Adipocyte (in vitro differentiated cells): ENCODE measurements around the gene ARL6IP1.

Experiments
- DNase-seq: peaks from one replicate; pipeline ENCODE4 v3.0.0-alpha.2; 2015; ENCODE audit warnings: low read depth
- H3K27me3 ChIP-seq: replicated peaks from 2 replicates; pipeline ENCODE4 v1.7.0; 2013; ENCODE audit warnings: mild to moderate bottlenecking, low read length, moderate library complexity; ENCODE audit not compliant: control insufficient read depth, insufficient read depth
- H3K36me3 ChIP-seq: 2 replicates; pipeline ENCODE4 v1.7.0; 2013; ENCODE audit warnings: low read length, mild to moderate bottlenecking, moderate library complexity; ENCODE audit not compliant: control insufficient read depth, insufficient read depth, severe bottlenecking
- H3K4me1 ChIP-seq: 2 replicates; pipeline ENCODE4 v1.7.0; 2013; ENCODE audit warnings: mild to moderate bottlenecking, low read length, moderate library complexity; ENCODE audit not compliant: control insufficient read depth, insufficient read depth
- H3K4me3 ChIP-seq: 2 replicates; pipeline ENCODE4 v1.7.0; 2013; ENCODE audit warnings: mild to moderate bottlenecking, low read length, moderate library complexity
- H3K9ac ChIP-seq: 2 replicates; pipeline ENCODE4 v1.7.0; 2013; ENCODE audit warnings: mild to moderate bottlenecking, low read length, moderate library complexity
- H3K9me3 ChIP-seq: 2 replicates; pipeline ENCODE4 v1.7.0; 2013; ENCODE audit warnings: mild to moderate bottlenecking, low read length, moderate library complexity; ENCODE audit not compliant: control insufficient read depth

ARL6IP1 gene

DNA sequence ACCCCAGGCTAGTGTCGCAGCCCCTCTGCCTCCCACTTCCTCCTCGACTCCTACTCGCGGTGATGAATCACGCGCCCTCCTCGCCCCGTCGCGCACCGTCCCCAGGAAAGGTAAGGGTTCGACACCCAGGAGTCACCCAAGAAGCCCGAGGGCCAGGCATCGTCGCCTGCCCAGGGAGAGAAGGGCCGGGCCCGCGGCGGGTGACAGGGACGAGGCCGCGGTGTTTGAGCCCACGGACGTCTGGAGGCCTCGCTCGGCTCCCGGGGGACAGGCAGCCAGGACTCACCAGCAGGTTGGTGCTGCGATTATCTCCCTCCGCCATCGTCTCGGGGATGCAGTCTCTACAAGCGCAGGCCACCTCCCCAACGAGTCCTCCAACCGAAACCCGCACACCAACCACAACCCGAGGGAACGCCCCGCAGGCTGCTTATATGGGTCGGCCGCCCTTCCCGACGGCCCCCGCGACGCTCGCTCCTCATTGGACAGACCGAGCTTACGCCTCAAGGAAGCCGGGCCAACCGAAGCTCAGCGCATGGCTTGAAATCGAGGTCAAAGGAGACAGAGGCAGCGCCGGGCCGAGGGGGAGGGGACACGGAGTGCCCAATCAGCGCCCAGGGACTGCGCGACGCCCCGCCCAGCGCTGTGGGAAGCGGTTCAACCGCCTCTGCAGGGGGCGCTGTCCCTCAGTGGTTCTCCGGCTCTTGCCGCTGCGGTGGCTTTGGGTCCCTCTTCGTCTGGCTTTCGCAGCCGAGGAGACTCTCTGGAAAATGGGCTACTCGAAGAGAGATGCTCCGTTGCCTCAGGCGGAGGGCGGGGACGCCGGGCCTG is at the start of gene ARL6IP1:
TSS of gene ARL6IP1 (minus strand) at position 405 of the 828 bp plus-strand sequence. CDS start at position 322, 83 bp downstream.
- no peaks in the 10 kb centered on the region for H3K9me3 ChIP-seq
- H3K4me1 ChIP-seq, result peaks cover 58% of the 10 kb centered on the region
- H3K9ac ChIP-seq, result peak within 1 kb of the TSS; percentile 94
- H3K36me3 ChIP-seq, result peaks cover 21% of the 10 kb centered on the region
- H3K27me3 ChIP-seq, result no peaks in the 10 kb centered on the region
- peak; percentile 100 for DNase-seq
- H3K4me3 ChIP-seq, result peak within 1 kb of the TSS; percentile 93

- no peak overlapping the region for H3K4me3 ChIP-seq
- H3K4me1 ChIP-seq, result no peaks in the 10 kb centered on the region
- H3K27me3 ChIP-seq, result no peaks in the 10 kb centered on the region
- peaks cover 85% of the 10 kb centered on the region for H3K36me3 ChIP-seq
- H3K9ac ChIP-seq, result no peak overlapping the region
- H3K9me3 ChIP-seq, result no peaks in the 10 kb centered on the region
- DNase-seq, result no peak
These were observed 45.1 kb upstream of the ARL6IP1 start for GRCh38 chr16:18846416-18846815.

DNA sequence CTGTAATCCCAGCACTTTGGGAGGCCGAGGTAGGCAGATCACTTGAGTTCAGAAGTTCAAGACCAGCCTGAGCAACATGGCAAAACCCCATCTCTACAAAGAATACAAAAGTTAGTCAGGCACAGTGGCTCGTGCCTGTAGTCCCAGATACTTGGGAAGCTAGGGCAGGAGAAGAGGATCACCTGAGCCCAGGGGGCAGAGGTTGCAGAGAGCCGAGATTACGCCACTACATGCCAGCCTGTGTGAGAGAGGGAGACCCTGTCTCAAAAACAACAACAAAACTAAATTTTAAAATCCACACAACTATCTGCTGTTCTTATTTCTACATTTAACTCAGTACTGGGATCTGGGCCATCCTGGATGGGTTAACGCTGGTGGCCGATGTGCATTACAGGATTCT is 41.2 kb upstream of the ARL6IP1 start:
- H3K4me1 ChIP-seq, result no peaks in the 10 kb centered on the region
- no peaks in the 10 kb centered on the region for H3K9me3 ChIP-seq
- H3K36me3 ChIP-seq, result peaks cover 82% of the 10 kb centered on the region
- no peak overlapping the region for H3K9ac ChIP-seq
- DNase-seq, result no peak
- no peak overlapping the region for H3K4me3 ChIP-seq
- no peaks in the 10 kb centered on the region for H3K27me3 ChIP-seq

DNA sequence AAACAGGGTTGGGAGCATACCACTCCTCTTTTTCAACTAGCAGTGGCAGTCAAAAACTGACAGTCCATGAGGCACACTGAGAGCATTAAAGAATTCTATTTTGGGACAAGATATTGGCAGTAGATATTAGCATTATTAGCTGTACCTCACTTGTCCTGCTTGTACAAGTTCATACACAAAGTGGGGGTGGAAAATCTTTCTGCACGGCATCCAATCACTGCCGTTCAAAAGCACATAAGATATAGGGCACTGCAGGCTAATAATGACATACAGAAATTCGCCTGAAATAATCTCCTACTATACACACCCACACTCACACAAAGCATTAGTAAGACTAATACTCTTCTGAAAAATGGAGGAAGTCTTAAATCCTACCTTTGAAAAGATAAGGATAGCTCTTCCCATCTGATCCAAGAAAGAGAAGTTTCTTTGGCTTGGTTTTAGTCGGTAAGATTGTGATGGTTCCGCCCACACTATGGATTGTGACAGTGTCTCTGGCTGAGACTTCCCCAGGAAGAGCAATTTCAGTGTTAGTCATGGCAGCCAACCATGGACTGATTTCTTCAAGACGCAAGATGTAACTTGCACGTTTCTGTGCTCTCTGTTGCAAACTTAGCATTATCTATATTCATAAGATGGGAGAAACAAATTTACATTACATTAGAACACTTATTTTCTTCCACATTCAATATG is 40.6 kb upstream of the ARL6IP1 start:
- H3K27me3 ChIP-seq, result no peaks in the 10 kb centered on the region
- no peaks in the 10 kb centered on the region for H3K9me3 ChIP-seq
- no peak overlapping the region for H3K9ac ChIP-seq
- no peaks in the 10 kb centered on the region for H3K4me1 ChIP-seq
- no peak overlapping the region for H3K4me3 ChIP-seq
- DNase-seq, result no peak
- H3K36me3 ChIP-seq, result peaks cover 82% of the 10 kb centered on the region

DNA sequence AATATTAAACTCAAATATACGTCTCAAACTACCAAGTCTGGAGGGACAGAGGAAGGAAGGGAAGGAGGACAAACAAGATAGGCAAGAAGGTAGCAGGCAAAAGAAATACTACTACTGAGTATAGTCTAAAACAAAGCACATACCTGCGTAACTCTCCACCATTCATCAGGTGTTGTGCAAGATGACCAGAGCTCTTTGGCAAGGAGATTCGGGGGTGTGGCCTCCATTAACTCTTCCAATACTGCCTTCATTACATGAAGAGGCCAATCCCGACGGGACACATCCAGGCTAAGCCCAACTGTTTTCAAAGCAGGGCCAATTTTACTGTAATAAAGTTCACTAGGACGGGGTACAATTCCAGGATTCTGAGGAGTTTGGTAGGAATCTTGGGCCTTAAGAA is 38.2 kb upstream of the ARL6IP1 start:
- Histone ChIP-seq H3K9me3 (peaks cover 2% of the 10 kb centered on the region), H3K36me3 (peaks cover 84% of the 10 kb centered on the region), H3K9ac (no peak overlapping the region), H3K4me3 (no peak overlapping the region), H3K4me1 (no peaks in the 10 kb centered on the region), H3K27me3 (no peaks in the 10 kb centered on the region)
- DNase-seq, result no peak

DNA sequence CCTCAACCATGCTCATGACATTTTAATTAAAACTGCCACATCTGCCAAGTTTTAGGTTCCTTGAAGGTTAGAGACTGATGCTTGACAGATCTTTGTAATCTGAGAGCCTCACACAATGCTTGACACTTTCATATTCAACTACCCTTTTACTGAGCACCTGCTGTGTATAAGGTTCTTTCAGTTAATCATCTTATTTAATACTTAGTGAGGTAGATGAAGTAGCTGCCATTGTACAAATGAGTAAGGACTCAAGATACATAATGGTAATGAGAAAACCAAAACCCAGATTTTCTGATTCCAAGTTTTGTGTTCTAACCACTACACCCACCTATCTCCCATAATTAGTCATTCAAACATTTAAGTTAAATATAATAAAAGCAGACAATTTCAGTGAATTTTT is 35.4 kb upstream of the ARL6IP1 start:
- no peaks in the 10 kb centered on the region for H3K27me3 ChIP-seq
- H3K36me3 ChIP-seq, result peaks cover 96% of the 10 kb centered on the region
- no peak for DNase-seq
- H3K4me1 ChIP-seq, result no peaks in the 10 kb centered on the region
- no peak overlapping the region for H3K9ac ChIP-seq
- H3K9me3 ChIP-seq, result peaks cover 2% of the 10 kb centered on the region
- no peak overlapping the region for H3K4me3 ChIP-seq

GRCh38 chr16:18834864-18835263 is 33.5 kb upstream of the ARL6IP1 start:
- H3K4me1 ChIP-seq, result no peaks in the 10 kb centered on the region

GRCh38 chr16:18833707-18834505 is 32.6 kb upstream of the ARL6IP1 start:
- Histone ChIP-seq H3K27me3 (no peaks in the 10 kb centered on the region), H3K36me3 (peaks cover 98% of the 10 kb centered on the region), H3K9me3 (peaks cover 2% of the 10 kb centered on the region), H3K4me1 (no peaks in the 10 kb centered on the region), H3K4me3 (no peak overlapping the region), H3K9ac (no peak overlapping the region)
- no peak for DNase-seq

More at GRCh38 chr16:18834864-18835263, 33.5 kb upstream of the ARL6IP1 start:
- peaks cover 2% of the 10 kb centered on the region for H3K9me3 ChIP-seq
- H3K4me3 ChIP-seq, result no peak overlapping the region
- peaks cover 97% of the 10 kb centered on the region for H3K36me3 ChIP-seq
- no peak overlapping the region for H3K9ac ChIP-seq
- H3K27me3 ChIP-seq, result no peaks in the 10 kb centered on the region
- DNase-seq, result no peak

- H3K4me3 ChIP-seq, result no peak overlapping the region
- no peaks in the 10 kb centered on the region for H3K27me3 ChIP-seq
- no peaks in the 10 kb centered on the region for H3K4me1 ChIP-seq
- no peak overlapping the region for H3K9ac ChIP-seq
- no peak for DNase-seq
- peaks cover 97% of the 10 kb centered on the region for H3K36me3 ChIP-seq
- H3K9me3 ChIP-seq, result peaks cover 2% of the 10 kb centered on the region
These were observed 31.3 kb upstream of the ARL6IP1 start for GRCh38 chr16:18832613-18833012.

- Histone ChIP-seq H3K4me3 (no peak overlapping the region), H3K36me3 (peaks cover 92% of the 10 kb centered on the region), H3K9ac (no peak overlapping the region), H3K27me3 (no peaks in the 10 kb centered on the region), H3K4me1 (no peaks in the 10 kb centered on the region), H3K9me3 (peaks cover 2% of the 10 kb centered on the region)
- DNase-seq, result no peak
These were observed 30.7 kb upstream of the ARL6IP1 start for GRCh38 chr16:18832006-18832405.

DNA sequence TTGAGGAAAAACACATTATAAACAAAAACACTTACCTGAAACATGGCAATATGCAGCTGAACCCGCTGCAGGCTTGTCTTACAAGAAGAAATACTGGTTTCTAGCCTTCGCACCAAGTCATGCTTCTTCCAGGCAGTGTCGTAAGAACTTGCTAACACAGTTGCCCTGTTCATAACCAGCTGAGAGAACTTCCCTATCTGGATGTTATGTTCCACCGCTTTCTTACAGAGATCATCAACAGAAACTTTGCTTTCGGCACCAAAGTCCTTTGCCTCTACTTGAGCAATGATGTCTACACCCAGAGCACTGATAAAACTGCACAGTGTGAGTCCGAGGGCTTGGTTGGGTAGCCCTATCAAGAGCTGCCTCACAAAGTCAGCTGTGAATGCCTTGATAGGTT is 27.9 kb upstream of the ARL6IP1 start:
- no peak overlapping the region for H3K4me3 ChIP-seq
- peaks cover 67% of the 10 kb centered on the region for H3K36me3 ChIP-seq
- H3K9ac ChIP-seq, result no peak overlapping the region
- H3K4me1 ChIP-seq, result no peaks in the 10 kb centered on the region
- H3K9me3 ChIP-seq, result no peaks in the 10 kb centered on the region
- H3K27me3 ChIP-seq, result no peaks in the 10 kb centered on the region
- DNase-seq, result no peak
